Upper lobe of left lung (tissue), 6 donors: ENCODE data around the gene LHX4. TPM values are rescaled to one million over a fixed set of nuclear protein-coding genes. Genes with fewer than 3 reads are reported as not detected.

ENCODE experiments used
- ATAC-seq, 2 donors: fragments of 200-7000 bp; cut with Tn5 transposase; one replicate each; pipeline ENCODE4 v1.9.1; 2022; ENCODE audit warnings: mild to moderate bottlenecking in 2 of 2, moderate library complexity in 2 of 2; ENCODE audit not compliant: low FRiP score in 2 of 2
- DNase-seq, 2 donors: peaks; one replicate each; pipeline ENCODE4 v3.0.0-alpha.2; 2019 to 2020
- H3K27ac ChIP-seq, 4 donors: fragments of 200-600 bp; sonication (generic); one replicate each; pipeline ENCODE4 v1.5.1; 2016 to 2019
- H3K27me3 ChIP-seq, 4 donors: fragments of 200-600 bp; sonication (generic); one replicate each; pipeline ENCODE4 v1.5.1; 2017 to 2019
- H3K36me3 ChIP-seq, 4 donors: fragments of 200-600 bp; sonication (generic); one replicate each; pipeline ENCODE4 v1.5.1; 2016 to 2019
- H3K4me1 ChIP-seq, 4 donors: fragments of 200-600 bp; sonication (generic); one replicate each; pipeline ENCODE4 v1.5.1; 2018 to 2019
- H3K4me3 ChIP-seq, 4 donors: fragments of 200-600 bp; sonication (generic); one replicate each; pipeline ENCODE4 v1.5.1; 2017 to 2019; ENCODE audit warnings: mild to moderate bottlenecking in 2 of 4, moderate library complexity in 1 of 4
- H3K9me3 ChIP-seq, 4 donors: fragments of 200-600 bp; sonication (generic); one replicate each; pipeline ENCODE4 v1.5.1; 2018 to 2019
- CTCF ChIP-seq, 6 experiments: fragments of 450-650 bp in 4 of 6; fragments of 200-600 bp in 2 of 6; sonication (generic) in 2 of 6; IDR thresholded peaks; one replicate each; pipeline ENCODE4 v1.5.1; 2016 to 2019; ENCODE audit warnings: antibody characterized with exemption in 6 of 6
- EP300 ChIP-seq, 4 donors: sonication (generic); formaldehyde crosslinking; IDR thresholded peaks; one replicate each; pipeline ENCODE4 v1.5.1; 2017; ENCODE audit warnings: antibody characterized with exemption in 4 of 4, control low read depth in 2 of 4
- POLR2A ChIP-seq, 4 donors: fragments of 450-650 bp; IDR thresholded peaks; one replicate each; pipeline ENCODE4 v1.5.1; 2016 to 2017; ENCODE audit warnings: antibody characterized with exemption in 4 of 4, mild to moderate bottlenecking in 2 of 4
- POLR2AphosphoS5 ChIP-seq, 2 donors: sonication (generic); formaldehyde crosslinking; IDR thresholded peaks; one replicate each; pipeline ENCODE4 v1.5.1; 2017; ENCODE audit warnings: antibody characterized with exemption in 2 of 2
- WGBS, 2 donors: methylation state at CpG; one replicate each; pipeline ENCODE4 v1.1.5; 2017 to 2018; 5-methylcytosine and 5-hydroxymethylcytosine counted together
- total RNA-seq, 6 donors: library from RNA; depleted of rRNA in 4 of 6; stranded (reverse); fragments of >200 nt in 4 of 6; gene quantifications; one replicate each; pipeline versions ENCODE4 v1.1.0 to v1.2.1, GENCODE V29; 2016 to 2021
- donor health status: DM: no; HTN: no; CAD: no; lungs with moderate emphysema.
- donor health status: DM: no; HTN: yes; CAD: no; lungs with severe emphysema.

Gene LHX4
- total RNA-seq, 6 donors from 2014 or later, result 0.17 to 1.0 (median 0.30) TPM; not detected in 3

- no peaks in the 10 kb centered on the region for H3K4me1 ChIP-seq
- no peak for TF ChIP-seq EP300 (IDR thresholded peaks at IDR 0.05)
- H3K36me3 ChIP-seq, result no peaks in the 10 kb centered on the region
- DNase-seq (no peak), ATAC-seq (no peak)
- no peak overlapping the region for H3K27ac ChIP-seq
- 85 to 87% methylated on average over 15 to 16 of the region's 16 CpGs for WGBS, 2 donors
- no peaks in the 10 kb centered on the region for H3K27me3 ChIP-seq
- no peak overlapping the region for H3K4me3 ChIP-seq
- no peaks in the 10 kb centered on the region for H3K9me3 ChIP-seq
These were observed 20.9 kb downstream of the LHX4 start for GRCh38 chr1:180250883-180251509.

- Histone ChIP-seq H3K9me3 (no peaks in the 10 kb centered on the region), H3K36me3 (no peaks in the 10 kb centered on the region), H3K4me3 (no peak overlapping the region), H3K27me3 (peaks cover 0 to 4% (median 2%) of the 10 kb centered on the region in 4 donors), H3K27ac (no peak overlapping the region), H3K4me1 (no peaks in the 10 kb centered on the region)
- DNase-seq (no peak), ATAC-seq (no peak)
- no peak for TF ChIP-seq POLR2AphosphoS5 (IDR thresholded peaks at IDR 0.05)
- TF ChIP-seq POLR2A (IDR thresholded peaks at IDR 0.05), result no peak
- TF ChIP-seq CTCF (IDR thresholded peaks at IDR 0.05), result no peak
- TF ChIP-seq EP300 (IDR thresholded peaks at IDR 0.05), result no peak
- WGBS, 2 donors, result 76 to 89% methylated on average over 7 to 9 of the region's 9 CpGs
These were observed 21.7 kb downstream of the LHX4 start for GRCh38 chr1:180251526-180252305.

GRCh38 chr1:180252638-180253536 lies 22.8 kb downstream of the LHX4 start:
- H3K27ac ChIP-seq, result no peak overlapping the region
- ATAC-seq, result peak in 1 of 2 donors; percentile 81
- no peak overlapping the region for H3K4me3 ChIP-seq
- H3K9me3 ChIP-seq, result no peaks in the 10 kb centered on the region
- H3K27me3 ChIP-seq, result peaks cover 0 to 8% (median 4%) of the 10 kb centered on the region in 4 donors
- H3K36me3 ChIP-seq, result no peaks in the 10 kb centered on the region
- DNase-seq, result peak in 1 of 2 donors; percentile 80
- no peaks in the 10 kb centered on the region for H3K4me1 ChIP-seq
- peak; percentile 71 to 85 (median 78) for TF ChIP-seq CTCF (IDR thresholded peaks at IDR 0.05)
- TF ChIP-seq POLR2AphosphoS5 (IDR thresholded peaks at IDR 0.05), result no peak
- 70% methylated on average over 12 of the region's 12 CpGs for WGBS, 2 donors

- Histone ChIP-seq H3K27ac (no peak overlapping the region), H3K9me3 (no peaks in the 10 kb centered on the region), H3K4me3 (no peak overlapping the region), H3K27me3 (peaks cover 0 to 10% (median 4%) of the 10 kb centered on the region in 4 donors), H3K36me3 (no peaks in the 10 kb centered on the region), H3K4me1 (no peaks in the 10 kb centered on the region)
- WGBS, 2 donors, result 61 to 76% methylated on average over 14 to 31 of the region's 31 CpGs
- ATAC-seq (no peak), DNase-seq (peak in 1 of 2 donors; percentile 72)
- TF ChIP-seq POLR2AphosphoS5 (IDR thresholded peaks at IDR 0.05), result no peak
- TF ChIP-seq EP300 (IDR thresholded peaks at IDR 0.05), result no peak
- TF ChIP-seq POLR2A (IDR thresholded peaks at IDR 0.05), result no peak
- no peak for TF ChIP-seq CTCF (IDR thresholded peaks at IDR 0.05)
These were observed 23.8 kb downstream of the LHX4 start for GRCh38 chr1:180253585-180254495.
